Keratinocyte (primary cell): Measurements from ENCODE around the gene PIGW. TPM values are rescaled to one million over a fixed set of nuclear protein-coding genes. Genes with fewer than 3 reads are reported as not detected.
A peak's percentile ranks its signal among the peaks of the same experiment; 100 is the strongest.

Experiments used
- DNase-seq: peaks from one replicate; pipeline ENCODE4 v3.0.0-alpha.2; 2011; ENCODE audit warnings: low read depth, missing footprints, low spot score
- FAIRE-seq: peaks from 2 replicates; lab custom pipeline; 2011; peaks lifted over from hg19 to GRCh38; lab: Jason Lieb, UNC
- H2AFZ ChIP-seq: 2 replicates; pipeline ENCODE4 v1.6.0; 2012; ENCODE audit warnings: low read length, control low read depth, inconsistent platforms; ENCODE audit not compliant: control insufficient read depth
- H3K27ac ChIP-seq: 2 replicates; pipeline ENCODE4 v1.5.1; 2011; ENCODE audit warnings: low read length; ENCODE audit not compliant: control insufficient read depth, insufficient read depth
- H3K27me3 ChIP-seq: 3 replicates; pipeline ENCODE4 v1.6.0; 2011; ENCODE audit warnings: low read length; ENCODE audit not compliant: control insufficient read depth, insufficient read depth; ENCODE audit errors: extremely low read depth
- H3K36me3 ChIP-seq, 2 experiments: 2 replicates in 1 of 2; 3 replicates in 1 of 2; pipeline ENCODE4 v1.5.1; 2011; ENCODE audit warnings: low read length in 2 of 2, mild to moderate bottlenecking in 1 of 2; ENCODE audit not compliant: control insufficient read depth in 2 of 2, insufficient read depth in 2 of 2; ENCODE audit errors: extremely low read depth in 1 of 2
- H3K4me1 ChIP-seq: 3 replicates; pipeline ENCODE4 v1.5.1; 2011; ENCODE audit warnings: low read length; ENCODE audit not compliant: control insufficient read depth, insufficient read depth; ENCODE audit errors: extremely low read depth
- H3K4me2 ChIP-seq: 3 replicates; pipeline ENCODE4 v1.6.0; 2011; ENCODE audit warnings: low read depth, low read length; ENCODE audit not compliant: control insufficient read depth, insufficient read depth; ENCODE audit errors: extremely low read depth
- H3K4me3 ChIP-seq, 3 experiments: fragments of 200-600 bp in 1 of 3; sonication (generic) in 1 of 3; 2 replicates in 2 of 3; 3 replicates in 1 of 3; pipeline ENCODE4 v1.5.1; 2011 to 2016; ENCODE audit warnings: low read length in 3 of 3, mild to moderate bottlenecking in 3 of 3, control low read depth in 2 of 3, inconsistent platforms in 1 of 3, low read depth in 1 of 3, mixed read lengths in 1 of 3, mixed run types in 1 of 3, moderate library complexity in 1 of 3; ENCODE audit not compliant: control insufficient read depth in 2 of 3, insufficient read depth in 2 of 3; ENCODE audit errors: extremely low read depth in 1 of 3
- H3K79me2 ChIP-seq: 2 replicates; pipeline ENCODE4 v1.6.0; 2012; ENCODE audit warnings: low read length; ENCODE audit not compliant: control insufficient read depth, insufficient read depth
- H3K9ac ChIP-seq: 3 replicates; pipeline ENCODE4 v1.6.0; 2011; ENCODE audit warnings: low read length; ENCODE audit not compliant: control insufficient read depth, insufficient read depth; ENCODE audit errors: extremely low read depth
- H3K9me1 ChIP-seq: 3 replicates; pipeline ENCODE4 v1.6.0; 2011; ENCODE audit warnings: low read length; ENCODE audit not compliant: control insufficient read depth, insufficient read depth; ENCODE audit errors: extremely low read depth
- H3K9me3 ChIP-seq: 2 replicates; pipeline ENCODE4 v1.5.1; 2012; ENCODE audit warnings: low read depth, low read length; ENCODE audit not compliant: control insufficient read depth
- H4K20me1 ChIP-seq: 3 replicates; pipeline ENCODE4 v1.6.0; 2011; ENCODE audit warnings: low read length; ENCODE audit not compliant: control insufficient read depth, insufficient read depth; ENCODE audit errors: extremely low read depth
- CTCF ChIP-seq, 3 experiments: IDR thresholded peaks in 1 of 3; conservative IDR thresholded peaks in 1 of 3; optimal IDR thresholded peaks in 1 of 3; 2 replicates in 2 of 3; 3 replicates in 1 of 3; pipeline versions ENCODE3 to v1.5.1; 2011; ENCODE audit warnings: low read length in 3 of 3, mild to moderate bottlenecking in 3 of 3, moderate library complexity in 2 of 3, control low read depth in 1 of 3, inconsistent platforms in 1 of 3; ENCODE audit not compliant: insufficient read depth in 2 of 3; ENCODE audit errors: extremely low read depth in 1 of 3
- EZH2 ChIP-seq: IDR thresholded peaks from one replicate; pipeline ENCODE4 v1.6.1; 2012; ENCODE audit warnings: inconsistent platforms, mild to moderate bottlenecking, low read length, moderate library complexity
- dilution Hi-C: fragments of 300-500 bp; cut with MboI; formaldehyde crosslinking; loops from one replicate; pipeline ENCODE4 v1.7.0; 2020; ENCODE audit warnings: low sequenced_read_pairs; ENCODE audit not compliant: extremely low pct_ligation_motif_present
- polyA plus RNA-seq, 5 experiments: library from polyadenylated mRNA; depleted of rRNA in 3 of 5; stranded (reverse) in 3 of 5; stranded (forward) in 1 of 5; unstranded in 1 of 5; fragments of >200 nt; gene quantifications; 1 replicate in 1 of 5; 2 replicates in 3 of 5; 3 replicates in 1 of 5; pipeline versions ENCODE4 v1.2.1 to v1.2.3, GENCODE V29; 2011 to 2012; ENCODE audit warnings: missing spikeins in 2 of 5, low read depth in 1 of 5, low replicate concordance in 1 of 5

PIGW gene
- polyA plus RNA-seq, 1 donor (not counting 4 experiments of a cell fraction or from before 2014, with no cell fraction given) = 9.8 TPM

- no peak for FAIRE-seq
- H3K27ac ChIP-seq = no peak overlapping the region
- H3K36me3 ChIP-seq = peaks cover 12 to 42% of the 10 kb centered on the region in 2 experiments
- no peaks in the 10 kb centered on the region for H4K20me1 ChIP-seq
- no peak for TF ChIP-seq EZH2
- TF ChIP-seq CTCF (optimal IDR thresholded peaks at IDR 0.05 in 1 of 3, IDR thresholded peaks at IDR 0.05 in 1 of 3, conservative IDR thresholded peaks at IDR 0.05 in 1 of 3; ENCODE audit: extremely low read depth in 1 of 3, insufficient read depth in 2 of 3, low read length in 3 of 3) = no peak
- peaks cover 14% of the 10 kb centered on the region for H3K79me2 ChIP-seq
- peaks cover 21% of the 10 kb centered on the region for H3K4me1 ChIP-seq
- no peaks in the 10 kb centered on the region for H3K27me3 ChIP-seq
- dilution Hi-C loops = no loop called here
- H3K9me3 ChIP-seq = no peaks in the 10 kb centered on the region
- DNase-seq = no peak
- no peak overlapping the region for H3K9ac ChIP-seq
- H3K4me2 ChIP-seq = no peak overlapping the region
- H3K4me3 ChIP-seq = no peak overlapping the region
- H3K9me1 ChIP-seq = no peaks in the 10 kb centered on the region
- no peak overlapping the region for H2AFZ ChIP-seq
Measured at GRCh38 chr17:36523113-36523512, 11.7 kb upstream of the PIGW start.

- Histone ChIP-seq H3K79me2 (peaks cover 18% of the 10 kb centered on the region), H3K27me3 (no peaks in the 10 kb centered on the region), H3K4me1 (peaks cover 30% of the 10 kb centered on the region), H3K36me3 (peaks cover 12 to 42% of the 10 kb centered on the region in 2 experiments), H3K9ac (no peak overlapping the region), H3K9me3 (no peaks in the 10 kb centered on the region), H2AFZ (no peak overlapping the region), H3K4me3 (no peak overlapping the region), H3K9me1 (peaks cover 4% of the 10 kb centered on the region), H3K4me2 (peak overlapping the region; percentile 31), H3K27ac (peak overlapping the region; percentile 61), H4K20me1 (no peaks in the 10 kb centered on the region)
- FAIRE-seq = no peak
- dilution Hi-C loops = no loop called here
- TF ChIP-seq CTCF (optimal IDR thresholded peaks at IDR 0.05 in 1 of 3, IDR thresholded peaks at IDR 0.05 in 1 of 3, conservative IDR thresholded peaks at IDR 0.05 in 1 of 3; ENCODE audit: extremely low read depth in 1 of 3, insufficient read depth in 2 of 3, low read length in 3 of 3) = no peak
- no peak for TF ChIP-seq EZH2
- peak; percentile 84 for DNase-seq
Measured at GRCh38 chr17:36524428-36524876, 10.3 kb upstream of the PIGW start.
